SU-DHL-6 (cell line): ENCODE data around the gene GCDH.

Experiments
- CTCF ChIP-seq: fragments of 200-600 bp; sonication (generic); IDR thresholded peaks from one replicate; pipeline ENCODE4 v1.5.1; 2017; ENCODE audit warnings: antibody characterized with exemption, mild to moderate bottlenecking, low read length, moderate library complexity; ENCODE audit not compliant: insufficient read depth, poor library complexity, severe bottlenecking
- EZH2phosphoT487 ChIP-seq: fragments of 200-600 bp; sonication (generic), shearing (Covaris generic); conservative IDR thresholded peaks from 2 replicates; pipeline ENCODE4 v1.6.1; 2018; ENCODE audit warnings: mild to moderate bottlenecking, antibody characterized with exemption, low read length, moderate library complexity, mixed read lengths

GRCh38 chr19:12938779-12939601 is 48.0 kb downstream of the GCDH start:
- no peak for TF ChIP-seq CTCF
- no peak for TF ChIP-seq EZH2phosphoT487
